ENCODE data around the gene P2RY2.
"Not testable (repeated sequence)": the region's sequence is repeated elsewhere in the genome, so short reads cannot be mapped to it uniquely, and the experiment has no call there.

The P2RY2 gene

GRCh38 chr11:73188301-73188700, 29.8 kb upstream of the P2RY2 start:
- DNase-seq (ENCODE audit: low read depth in 2 of 2), result no peak

- no peak for DNase-seq (ENCODE audit: low read depth in 2 of 2)
These were observed 28.8 kb upstream of the P2RY2 start for GRCh38 chr11:73189315-73189714.

- DNase-seq (ENCODE audit: low read depth in 2 of 2), result no peak
These were observed 28.1 kb upstream of the P2RY2 start for GRCh38 chr11:73189723-73190556.

DNA sequence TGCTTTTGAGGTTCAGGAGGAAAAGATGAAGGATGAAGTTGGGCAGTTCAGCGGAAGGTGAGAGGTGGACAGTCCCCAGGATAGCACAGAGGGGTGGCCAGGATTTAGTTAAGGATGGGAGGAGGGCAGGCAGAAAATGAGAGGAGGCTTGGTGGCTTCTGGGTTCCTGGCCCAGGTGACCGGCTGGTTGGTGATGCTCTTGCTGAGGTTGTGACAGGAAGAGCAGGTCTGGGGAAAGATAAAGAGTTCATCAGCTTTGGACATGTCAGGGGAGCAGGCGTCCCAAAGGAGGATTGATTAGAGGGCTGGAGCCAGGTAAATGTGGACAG, 27.6 kb upstream of the P2RY2 start:
- no peak for DNase-seq (ENCODE audit: low read depth in 2 of 2)

GRCh38 chr11:73191151-73191550, 26.9 kb upstream of the P2RY2 start:
- no peak for DNase-seq (ENCODE audit: low read depth in 2 of 2)

GRCh38 chr11:73192272-73192671, 25.8 kb upstream of the P2RY2 start:
- DNase-seq (ENCODE audit: low read depth in 2 of 2), result no peak

DNA sequence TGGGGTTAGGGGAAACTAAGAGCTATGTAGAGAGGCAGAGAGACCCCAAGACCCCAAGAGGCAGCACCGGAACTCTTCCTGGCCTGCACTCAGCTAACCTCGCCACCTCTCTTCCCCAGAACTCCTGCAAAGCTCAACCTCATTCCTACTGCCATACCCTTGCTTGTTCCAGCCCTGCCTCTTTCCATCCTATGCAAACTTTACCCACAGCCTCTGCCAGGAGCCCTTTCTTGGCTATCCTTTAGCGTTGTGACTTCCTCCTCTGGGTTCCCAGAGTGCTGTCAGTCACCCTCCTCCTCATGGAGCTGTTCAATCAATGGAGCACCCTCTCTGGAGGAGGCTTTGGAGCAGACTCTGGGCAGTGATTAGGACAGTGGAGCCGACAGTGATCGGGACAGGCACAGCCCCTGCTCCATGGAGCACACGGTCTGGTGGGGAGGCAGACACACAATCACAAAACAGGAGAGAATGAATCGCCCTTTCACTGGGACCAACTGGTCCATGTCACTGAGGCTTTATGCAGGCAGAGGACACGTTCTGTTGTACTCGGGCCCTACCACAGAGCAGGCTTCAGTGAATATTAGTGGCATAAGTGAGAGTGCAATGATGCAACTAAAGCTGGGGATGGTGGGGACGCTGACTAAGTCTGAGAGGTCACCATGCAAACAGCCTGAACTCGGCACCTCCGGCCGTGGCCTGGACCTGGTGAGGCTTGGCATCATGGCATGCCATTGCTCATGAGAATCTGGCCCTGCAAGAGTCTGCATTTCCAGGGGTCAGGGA, 24.6 kb upstream of the P2RY2 start:
- no peak for DNase-seq (ENCODE audit: low read depth in 2 of 2)

DNA sequence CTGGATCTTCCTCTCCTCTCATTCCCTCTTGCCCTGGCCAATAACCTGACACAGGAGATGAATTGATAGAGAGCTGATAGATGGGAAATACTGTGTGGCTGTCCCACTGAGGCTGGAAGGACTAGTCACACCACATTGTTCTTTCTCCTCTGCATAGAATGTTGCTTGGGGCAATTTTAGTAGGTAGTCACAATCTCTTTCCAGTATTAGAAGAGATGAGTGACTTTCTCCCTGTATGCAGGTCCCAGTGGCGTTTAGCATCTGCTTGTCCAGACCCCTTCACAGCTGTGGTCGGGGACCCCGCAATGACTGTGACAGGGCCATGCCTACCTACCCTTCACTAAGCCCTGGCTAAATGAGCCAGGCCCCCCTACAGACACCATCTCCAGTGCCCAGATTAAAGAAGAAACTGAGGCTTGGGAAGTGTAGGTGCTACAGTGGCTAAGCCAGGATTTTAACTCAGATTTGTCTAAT, 24.0 kb upstream of the P2RY2 start:
- no peak for DNase-seq (ENCODE audit: low read depth in 2 of 2)

DNA sequence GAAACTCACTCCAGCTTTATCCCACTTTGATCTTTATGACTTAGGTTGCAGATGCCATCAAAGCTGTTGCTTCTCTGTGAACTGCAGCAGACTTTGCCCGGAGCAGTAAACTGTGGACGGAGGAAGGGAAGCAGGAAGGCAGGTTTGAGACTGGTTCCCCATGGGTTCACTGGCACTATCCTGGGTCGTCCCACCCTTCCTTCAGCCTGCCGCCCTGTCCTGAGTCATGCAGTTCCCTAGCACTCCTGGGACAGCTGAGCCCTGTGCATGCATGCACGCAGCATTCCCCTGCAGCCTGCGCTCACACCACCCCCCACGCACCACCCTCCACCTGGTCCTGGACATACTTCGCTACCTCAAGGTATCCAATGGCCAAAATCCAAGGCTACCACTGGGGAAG, 23.5 kb upstream of the P2RY2 start:
- DNase-seq (ENCODE audit: low read depth in 2 of 2), result no peak

- no peak for DNase-seq (ENCODE audit: low read depth in 2 of 2)
These were observed 22.7 kb upstream of the P2RY2 start for GRCh38 chr11:73195191-73196007.

DNA sequence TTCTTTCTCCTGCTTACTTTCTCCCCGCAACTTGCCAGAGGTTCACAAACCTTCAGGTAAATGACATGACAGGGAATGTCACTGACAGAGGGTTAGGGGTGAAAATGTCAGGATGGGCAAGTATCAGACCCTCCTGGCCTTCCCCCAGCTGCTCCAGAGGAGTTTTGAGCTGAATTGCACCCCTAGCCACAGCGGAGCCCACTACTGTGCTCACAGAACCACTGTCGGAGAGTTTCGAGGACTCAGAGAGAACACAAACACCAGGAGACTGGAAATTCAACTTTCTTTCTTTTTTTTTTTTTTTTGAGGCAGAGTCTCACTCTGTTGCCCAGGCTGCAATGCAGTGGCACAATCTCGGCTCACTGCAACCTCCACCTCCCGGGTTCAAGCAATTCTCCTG, 21.5 kb upstream of the P2RY2 start:
- DNase-seq (ENCODE audit: low read depth in 2 of 2), result no peak

- DNase-seq (ENCODE audit: low read depth in 2 of 2), result no peak
These were observed 20.7 kb upstream of the P2RY2 start for GRCh38 chr11:73197348-73197747.

- DNase-seq (ENCODE audit: low read depth in 2 of 2), result not testable (repeated sequence)
These were observed 20.3 kb upstream of the P2RY2 start for GRCh38 chr11:73197787-73198186.

GRCh38 chr11:73198677-73199076, 19.4 kb upstream of the P2RY2 start:
- DNase-seq (ENCODE audit: low read depth in 2 of 2), result no peak

DNA sequence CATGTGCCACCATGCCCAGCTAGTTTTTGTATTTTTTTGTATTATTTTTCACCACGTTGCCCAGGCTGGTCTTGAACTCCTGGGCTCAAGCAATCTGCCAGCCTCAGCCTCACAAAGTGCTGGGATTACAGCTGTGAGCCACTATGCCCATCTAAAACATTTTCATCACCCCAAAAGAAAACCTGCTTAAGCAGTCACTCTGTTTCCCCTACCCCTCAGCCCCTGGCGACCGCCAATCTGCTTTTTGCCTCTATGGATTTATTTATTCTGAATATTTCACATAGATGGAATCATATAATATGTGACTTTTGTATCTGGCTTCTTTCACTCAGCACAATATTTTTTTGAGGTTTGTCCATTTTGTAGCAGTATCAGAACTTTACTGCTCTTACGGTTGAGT, 18.6 kb upstream of the P2RY2 start:
- no peak for DNase-seq (ENCODE audit: low read depth in 2 of 2)

DNA sequence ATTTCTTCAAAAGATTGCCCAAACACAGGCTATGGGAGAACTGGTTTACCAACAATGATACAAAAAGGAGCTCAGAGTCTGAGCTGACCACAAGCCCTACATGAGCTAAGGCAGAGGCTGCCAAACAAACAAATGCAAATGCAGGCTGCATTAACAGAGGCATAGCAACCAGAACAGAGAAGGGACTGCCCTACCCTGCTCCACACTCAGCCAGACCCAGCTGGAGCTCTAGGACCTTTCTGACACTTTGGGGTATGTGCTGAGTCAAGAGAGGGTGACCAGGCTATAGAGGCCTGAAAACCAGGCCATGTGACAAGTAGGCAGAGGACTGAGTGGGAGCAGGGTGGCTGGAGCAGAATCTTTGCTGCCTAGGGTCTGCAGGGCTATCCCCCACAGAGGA, 17.8 kb upstream of the P2RY2 start:
- no peak for DNase-seq (ENCODE audit: low read depth in 2 of 2)

DNA sequence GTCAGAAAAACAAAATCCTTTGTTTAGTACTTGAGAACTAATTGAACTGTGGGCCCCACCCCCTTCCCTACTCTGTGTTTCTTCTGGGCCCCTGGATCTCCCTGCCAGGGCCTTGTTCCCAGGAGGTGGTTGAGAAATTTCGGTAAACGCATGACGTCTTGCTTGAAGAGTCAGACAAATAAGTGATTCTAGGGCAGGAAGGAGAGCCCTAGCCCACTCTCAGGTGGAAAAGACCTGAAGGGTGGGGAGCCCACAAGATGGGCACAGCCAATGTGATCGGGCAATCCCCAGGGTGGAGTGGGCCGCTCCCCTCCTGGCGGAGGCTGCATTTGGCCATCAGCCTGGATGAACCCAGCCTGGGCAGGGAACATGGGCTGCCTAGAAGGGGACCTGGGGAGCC, 16.8 kb upstream of the P2RY2 start:
- DNase-seq (ENCODE audit: low read depth in 2 of 2), result no peak

GRCh38 chr11:73201888-73202780, 15.9 kb upstream of the P2RY2 start:
- DNase-seq (ENCODE audit: low read depth in 2 of 2), result no peak

DNA sequence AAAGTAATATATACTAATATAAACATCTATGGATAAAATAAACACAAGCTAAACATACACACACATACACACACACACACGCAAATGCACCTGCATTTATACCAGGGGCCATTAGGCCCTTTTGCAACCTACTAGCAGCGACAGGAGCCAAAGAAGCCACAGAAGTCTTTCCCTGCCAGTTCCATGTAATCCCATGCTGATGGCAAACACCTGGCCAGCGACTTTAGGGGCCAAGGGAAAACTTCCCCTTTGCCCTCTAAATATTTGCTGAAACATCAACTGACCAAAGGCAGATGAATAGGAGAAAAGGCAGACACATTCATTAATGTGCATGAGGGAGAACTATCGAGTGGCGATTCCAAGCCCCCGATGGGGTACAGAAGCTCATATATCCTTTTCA, 14.8 kb upstream of the P2RY2 start:
- DNase-seq (ENCODE audit: low read depth in 2 of 2), result no peak

GRCh38 chr11:73203790-73204189, 14.3 kb upstream of the P2RY2 start:
- no peak for DNase-seq (ENCODE audit: low read depth in 2 of 2)

- DNase-seq (ENCODE audit: low read depth in 2 of 2), result no peak
These were observed 13.4 kb upstream of the P2RY2 start for GRCh38 chr11:73204711-73205121.
